Measurements from ENCODE around the gene EML5.

GRCh38 chr14:88785911-88786310 is 6.8 kb downstream of the EML5 start:
- TF ChIP-seq CTCF (IDR thresholded peaks at IDR 0.05) = no peak
- no peak for TF ChIP-seq POLR2A (IDR thresholded peaks at IDR 0.05; ENCODE audit: low read depth)
